IMR-90 (cell line): ENCODE results near the gene RXRB. TPM values are rescaled to one million over a fixed set of nuclear protein-coding genes. Genes with fewer than 3 reads are reported as not detected.

Experiments
- ATAC-seq: fragments of 200-7000 bp; cut with Tn5 transposase; 2 replicates; pipeline ENCODE4 v1.9.1; 2020; ENCODE audit warnings: low read depth, mild to moderate bottlenecking, moderate library complexity
- BruUV-seq: library from RNA; stranded (reverse); fragments of 400-500 nt; replicated peaks from 2 replicates; lab custom pipeline; 2021; lab: Mats Ljungman, UMichigan
- CTCF ChIA-PET: fragments of 300-600 bp; formaldehyde crosslinking; extraction: SDS; loops from one replicate; lab custom pipeline; 2021; ENCODE audit warnings: antibody characterized with exemption; lab: Yijun Ruan, JAX
- POLR2A ChIA-PET: fragments of 300-600 bp; sonication (Branson Sonifier 250); formaldehyde crosslinking; loops from one replicate; lab custom pipeline; 2022; ENCODE audit warnings: antibody characterized with exemption; ENCODE audit not compliant: unreplicated experiment; lab: Charles Lee
- DNase-seq: peaks from one replicate; pipeline ENCODE4 v3.0.0; 2013
- H2AFZ ChIP-seq: replicated peaks from 2 replicates; pipeline ENCODE3; 2013; ENCODE audit warnings: low read length, mild to moderate bottlenecking; ENCODE audit not compliant: poor library complexity
- H2AK5ac ChIP-seq: 2 replicates; pipeline ENCODE4 v1.6.1; 2013; ENCODE audit warnings: low read depth, low read length, inconsistent platforms
- H2AK9ac ChIP-seq: replicated peaks from 2 replicates; pipeline ENCODE3; 2013; ENCODE audit warnings: mild to moderate bottlenecking, low read depth, low read length, moderate library complexity; ENCODE audit not compliant: poor library complexity
- H2BK120ac ChIP-seq: 2 replicates; pipeline ENCODE4 v1.6.1; 2013; ENCODE audit warnings: low read depth, low read length, inconsistent platforms
- H2BK15ac ChIP-seq: 3 replicates; pipeline ENCODE4 v1.6.1; 2013; ENCODE audit warnings: low read depth, low read length, inconsistent platforms
- H2BK20ac ChIP-seq: 2 replicates; pipeline ENCODE4 v1.6.1; 2013; ENCODE audit warnings: low read depth, mild to moderate bottlenecking, inconsistent platforms, low read length, moderate library complexity
- H2BK5ac ChIP-seq: 2 replicates; pipeline ENCODE4 v1.6.1; 2013; ENCODE audit warnings: mild to moderate bottlenecking, low read depth, low read length, inconsistent platforms; ENCODE audit not compliant: poor library complexity, severe bottlenecking
- H3K14ac ChIP-seq: replicated peaks from 2 replicates; pipeline ENCODE4 v1.6.1; 2013; ENCODE audit warnings: low read depth, low read length, inconsistent platforms
- H3K18ac ChIP-seq: 2 replicates; pipeline ENCODE4 v1.6.1; 2013; ENCODE audit warnings: low read depth, low read length, control low read depth
- H3K23ac ChIP-seq: 2 replicates; pipeline ENCODE4 v1.6.1; 2013; ENCODE audit warnings: low read depth, low read length, inconsistent platforms
- H3K27ac ChIP-seq: 2 replicates; pipeline ENCODE4 v1.5.1; 2013; ENCODE audit warnings: mild to moderate bottlenecking, control low read depth, low read length; ENCODE audit not compliant: insufficient read depth
- H3K27me3 ChIP-seq: 2 replicates; pipeline ENCODE4 v1.6.1; 2013; ENCODE audit warnings: low read length; ENCODE audit not compliant: control insufficient read depth, insufficient read depth
- H3K36me3 ChIP-seq: 2 replicates; pipeline ENCODE4 v1.6.1; 2013; ENCODE audit warnings: low read length, mixed read lengths; ENCODE audit not compliant: control insufficient read depth, insufficient read depth
- H3K4ac ChIP-seq: 2 replicates; pipeline ENCODE4 v1.6.1; 2013; ENCODE audit warnings: low read depth, low read length, inconsistent platforms
- H3K4me1 ChIP-seq: 2 replicates; pipeline ENCODE4 v1.6.1; 2013; ENCODE audit warnings: low read length, mixed read lengths; ENCODE audit not compliant: control insufficient read depth, insufficient read depth
- H3K4me2 ChIP-seq: 2 replicates; pipeline ENCODE4 v1.6.1; 2013; ENCODE audit warnings: low read depth, mild to moderate bottlenecking, control low read depth, low read length, moderate library complexity
- H3K4me3 ChIP-seq: 2 replicates; pipeline ENCODE4 v1.5.1; 2013; ENCODE audit warnings: low read depth, mild to moderate bottlenecking, control low read depth, low read length, moderate library complexity; ENCODE audit not compliant: insufficient read depth
- H3K56ac ChIP-seq: 2 replicates; pipeline ENCODE4 v1.6.1; 2013; ENCODE audit warnings: low read length, inconsistent platforms; ENCODE audit not compliant: insufficient read depth; ENCODE audit errors: extremely low read depth
- H3K79me1 ChIP-seq, 2 experiments: 2 replicates each; pipeline ENCODE4 v1.6.1; 2013; ENCODE audit warnings: low read length in 2 of 2, inconsistent platforms in 1 of 2, low read depth in 1 of 2
- H3K9ac ChIP-seq: 2 replicates; pipeline ENCODE4 v1.6.1; 2013; ENCODE audit warnings: low read depth, low read length, control low read depth
- H3K9me1 ChIP-seq: 2 replicates; pipeline ENCODE4 v1.6.1; 2013; ENCODE audit warnings: low read length, inconsistent platforms; ENCODE audit not compliant: insufficient read depth
- H3K9me3 ChIP-seq: 2 replicates; pipeline ENCODE4 v1.6.1; 2013; ENCODE audit warnings: low read length; ENCODE audit not compliant: control insufficient read depth, insufficient read depth
- H4K20me1 ChIP-seq: 2 replicates; pipeline ENCODE4 v1.6.1; 2013; ENCODE audit warnings: low read length, inconsistent platforms; ENCODE audit not compliant: insufficient read depth
- H4K5ac ChIP-seq: 2 replicates; pipeline ENCODE4 v1.6.1; 2013; ENCODE audit warnings: mild to moderate bottlenecking, low read depth, low read length, control low read depth
- H4K8ac ChIP-seq, 2 experiments: 2 replicates each; pipeline ENCODE4 v1.6.1; 2013; ENCODE audit warnings: low read depth in 2 of 2, low read length in 2 of 2, control low read depth in 1 of 2, inconsistent platforms in 1 of 2
- H4K91ac ChIP-seq: 2 replicates; pipeline ENCODE4 v1.6.1; 2013; ENCODE audit warnings: low read depth, low read length, inconsistent platforms; ENCODE audit not compliant: insufficient read depth
- BHLHE40 ChIP-seq: fragments of 150-350 bp; IDR thresholded peaks from 2 replicates; pipeline ENCODE4 v1.6.1; 2016; ENCODE audit warnings: mild to moderate bottlenecking, low read depth, low read length
- CEBPB ChIP-seq: IDR thresholded peaks from 2 replicates; pipeline ENCODE4 v1.6.1; 2012; ENCODE audit warnings: low read depth, low read length, improper control_type of control experiment
- CHD1 ChIP-seq: IDR thresholded peaks from 2 replicates; pipeline ENCODE4 v1.6.1; 2012; ENCODE audit warnings: low read depth, low read length, improper control_type of control experiment
- MAFK ChIP-seq: IDR thresholded peaks from 2 replicates; pipeline ENCODE4 v1.6.1; 2012; ENCODE audit warnings: low read depth, low read length, improper control_type of control experiment
- MAZ ChIP-seq: IDR thresholded peaks from 2 replicates; pipeline ENCODE4 v1.6.1; 2012; ENCODE audit warnings: low read depth, mild to moderate bottlenecking, low read length, improper control_type of control experiment, moderate library complexity, borderline replicate concordance
- MXI1 ChIP-seq: IDR thresholded peaks from 2 replicates; pipeline ENCODE4 v1.6.1; 2012; ENCODE audit warnings: low read depth, mild to moderate bottlenecking, low read length, moderate library complexity, borderline replicate concordance
- NFE2L2 ChIP-seq: fragments of 150-350 bp; IDR thresholded peaks from 2 replicates; pipeline ENCODE4 v1.6.1; 2016; ENCODE audit warnings: low read depth, mild to moderate bottlenecking, low read length
- POLR2A ChIP-seq: IDR thresholded peaks from 2 replicates; pipeline ENCODE4 v1.6.1; 2012; ENCODE audit warnings: mild to moderate bottlenecking, low read depth, low read length
- RFX5 ChIP-seq: IDR thresholded peaks from 2 replicates; pipeline ENCODE4 v1.8.0; 2012; ENCODE audit warnings: low read depth, mild to moderate bottlenecking, low read length, moderate library complexity
- SMC3 ChIP-seq: fragments of 150-350 bp; IDR thresholded peaks from 2 replicates; pipeline ENCODE4 v1.6.1; 2016; ENCODE audit warnings: low read depth, mild to moderate bottlenecking, antibody characterized with exemption, low read length, moderate library complexity
- WGBS, 2 experiments: methylation state at CpG; one replicate each; pipeline versions ENCODE4 v1.1.5 to v1.1.7; 2013; ENCODE audit warnings: missing lambda C conversion rate in 2 of 2; ENCODE audit not compliant: insufficient read length in 1 of 2; ENCODE audit errors: extremely low coverage in 2 of 2; 5-methylcytosine and 5-hydroxymethylcytosine counted together
- dilution Hi-C: fragments of 300-500 bp; cut with HindIII; formaldehyde crosslinking; loops from one replicate; pipeline ENCODE4 v1.14.3; 2018; ENCODE audit warnings: low sequenced_read_pairs; ENCODE audit not compliant: unreplicated experiment
- in situ Hi-C: fragments of 300-500 bp; cut with MboI; formaldehyde crosslinking; loops from 3 replicates; pipeline ENCODE4 v1.14.3; 2019; ENCODE audit warnings: low sequenced_read_pairs, inconsistent platforms, mixed read lengths
- intact Hi-C: fragments of 100-400 bp; cut with micrococcal nuclease; formaldehyde crosslinking; loops from 2 replicates; pipeline ENCODE4 v1.10.0; 2022
- polyA plus RNA-seq, 3 experiments: library from polyadenylated mRNA; depleted of rRNA; stranded (reverse); fragments of >200 nt; gene quantifications; 2 replicates each; pipeline ENCODE4 v1.2.3, GENCODE V29; 2012; ENCODE audit warnings: low replicate concordance in 1 of 3
- total RNA-seq: library from RNA; depleted of rRNA; stranded (reverse); fragments of >200 nt; gene quantifications from 2 replicates; pipeline ENCODE4 v1.2.3, GENCODE V29; 2012
- TF ChIP-seq, protein P1 (sequence below): conservative IDR thresholded peaks from 2 replicates; pipeline ENCODE4 v1.5.1; 2012; ENCODE audit warnings: mild to moderate bottlenecking, low read depth, low read length, improper control_type of control experiment
- TF ChIP-seq, protein P2 (sequence below): fragments of 150-350 bp; IDR thresholded peaks from 2 replicates; pipeline ENCODE4 v1.6.1; 2017; ENCODE audit warnings: mild to moderate bottlenecking, antibody characterized with exemption, low read length, low read depth
- TF ChIP-seq, protein P3 (sequence below): fragments of 150-350 bp; IDR thresholded peaks from 2 replicates; pipeline ENCODE4 v1.6.1; 2016; ENCODE audit warnings: low read depth, mild to moderate bottlenecking, low read length, moderate library complexity, borderline replicate concordance

The RXRB gene
- total and polyA plus RNA-seq, 2 of the 4 experiments (the other 2 are of a cell fraction), result 18.6 to 53.7 TPM

DNA sequence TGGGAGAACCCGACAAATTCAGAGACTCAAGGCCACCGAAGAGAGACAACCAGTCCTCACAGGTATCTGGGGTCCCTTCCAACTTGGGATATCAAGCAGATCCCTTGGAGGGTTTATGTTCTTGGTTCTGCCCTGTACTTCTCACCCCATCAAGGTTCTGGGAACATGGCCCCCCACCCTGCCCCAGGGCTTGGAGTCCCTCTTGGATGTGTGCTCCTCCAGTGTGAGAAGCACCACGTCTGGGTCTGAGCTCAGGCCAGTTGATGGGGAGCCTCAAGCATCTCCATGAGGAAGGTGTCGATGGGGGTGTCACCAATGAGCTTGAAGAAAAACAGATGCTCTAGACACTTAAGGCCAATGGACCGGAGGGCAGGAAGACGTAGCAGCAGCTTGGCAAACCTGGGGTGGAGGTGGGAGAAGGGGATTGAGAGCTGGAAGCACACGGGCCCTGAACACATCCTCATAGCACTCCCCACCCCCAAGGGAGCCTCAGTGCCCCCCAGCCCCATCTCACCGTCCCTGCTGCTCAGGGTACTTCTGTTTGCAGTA, 6.0 kb downstream of the RXRB start:
- dilution Hi-C loops, result no loop called here
- no peak overlapping the region for H2BK15ac ChIP-seq
- peaks cover 30% of the 10 kb centered on the region for H3K27me3 ChIP-seq
- in situ Hi-C loops, result no loop called here
- TF ChIP-seq MXI1, result no peak
- TF ChIP-seq, protein P1, sequence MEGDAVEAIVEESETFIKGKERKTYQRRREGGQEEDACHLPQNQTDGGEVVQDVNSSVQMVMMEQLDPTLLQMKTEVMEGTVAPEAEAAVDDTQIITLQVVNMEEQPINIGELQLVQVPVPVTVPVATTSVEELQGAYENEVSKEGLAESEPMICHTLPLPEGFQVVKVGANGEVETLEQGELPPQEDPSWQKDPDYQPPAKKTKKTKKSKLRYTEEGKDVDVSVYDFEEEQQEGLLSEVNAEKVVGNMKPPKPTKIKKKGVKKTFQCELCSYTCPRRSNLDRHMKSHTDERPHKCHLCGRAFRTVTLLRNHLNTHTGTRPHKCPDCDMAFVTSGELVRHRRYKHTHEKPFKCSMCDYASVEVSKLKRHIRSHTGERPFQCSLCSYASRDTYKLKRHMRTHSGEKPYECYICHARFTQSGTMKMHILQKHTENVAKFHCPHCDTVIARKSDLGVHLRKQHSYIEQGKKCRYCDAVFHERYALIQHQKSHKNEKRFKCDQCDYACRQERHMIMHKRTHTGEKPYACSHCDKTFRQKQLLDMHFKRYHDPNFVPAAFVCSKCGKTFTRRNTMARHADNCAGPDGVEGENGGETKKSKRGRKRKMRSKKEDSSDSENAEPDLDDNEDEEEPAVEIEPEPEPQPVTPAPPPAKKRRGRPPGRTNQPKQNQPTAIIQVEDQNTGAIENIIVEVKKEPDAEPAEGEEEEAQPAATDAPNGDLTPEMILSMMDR, result no peak
- no peak for TF ChIP-seq NFE2L2
- TF ChIP-seq POLR2A, result no peak
- TF ChIP-seq RFX5, result no peak
- TF ChIP-seq, protein P2, sequence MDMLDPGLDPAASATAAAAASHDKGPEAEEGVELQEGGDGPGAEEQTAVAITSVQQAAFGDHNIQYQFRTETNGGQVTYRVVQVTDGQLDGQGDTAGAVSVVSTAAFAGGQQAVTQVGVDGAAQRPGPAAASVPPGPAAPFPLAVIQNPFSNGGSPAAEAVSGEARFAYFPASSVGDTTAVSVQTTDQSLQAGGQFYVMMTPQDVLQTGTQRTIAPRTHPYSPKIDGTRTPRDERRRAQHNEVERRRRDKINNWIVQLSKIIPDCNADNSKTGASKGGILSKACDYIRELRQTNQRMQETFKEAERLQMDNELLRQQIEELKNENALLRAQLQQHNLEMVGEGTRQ, result no peak
- no peak for TF ChIP-seq BHLHE40
- no peak for TF ChIP-seq CEBPB
- TF ChIP-seq, protein P3, sequence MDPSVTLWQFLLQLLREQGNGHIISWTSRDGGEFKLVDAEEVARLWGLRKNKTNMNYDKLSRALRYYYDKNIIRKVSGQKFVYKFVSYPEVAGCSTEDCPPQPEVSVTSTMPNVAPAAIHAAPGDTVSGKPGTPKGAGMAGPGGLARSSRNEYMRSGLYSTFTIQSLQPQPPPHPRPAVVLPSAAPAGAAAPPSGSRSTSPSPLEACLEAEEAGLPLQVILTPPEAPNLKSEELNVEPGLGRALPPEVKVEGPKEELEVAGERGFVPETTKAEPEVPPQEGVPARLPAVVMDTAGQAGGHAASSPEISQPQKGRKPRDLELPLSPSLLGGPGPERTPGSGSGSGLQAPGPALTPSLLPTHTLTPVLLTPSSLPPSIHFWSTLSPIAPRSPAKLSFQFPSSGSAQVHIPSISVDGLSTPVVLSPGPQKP, result no peak
- TF ChIP-seq CHD1, result no peak
- TF ChIP-seq MAZ, result no peak
- no peak for TF ChIP-seq MAFK
- no peak for TF ChIP-seq SMC3
- no peak overlapping the region for H2BK5ac ChIP-seq
- H2AK5ac ChIP-seq, result no peak overlapping the region
- no peak overlapping the region for H3K14ac ChIP-seq
- WGBS, 2 experiments, result no CpG with 5 or more reads among the region's 8 CpGs
- no TSS peak for BruUV-seq
- no peak for ATAC-seq
- H3K9ac ChIP-seq, result no peak overlapping the region
- no peak overlapping the region for H2BK20ac ChIP-seq
- peaks cover 8 to 43% of the 10 kb centered on the region in 2 experiments; a peak in 3 of 4 replicates for H3K79me1 ChIP-seq
- no peak overlapping the region for H3K4me3 ChIP-seq
- H3K9me3 ChIP-seq, result no peaks in the 10 kb centered on the region
- H3K4me1 ChIP-seq, result peaks cover 4% of the 10 kb centered on the region; the same call in 1 of the 2 replicates
- H3K4me2 ChIP-seq, result no peak overlapping the region
- ChIA-PET CTCF (no interaction called here), POLR2A (no interaction called here)
- no peak overlapping the region for H3K23ac ChIP-seq
- H4K8ac ChIP-seq, result no peak overlapping the region
- no peak overlapping the region for H4K91ac ChIP-seq
- intact Hi-C loops, result no loop called here
- peaks cover 4% of the 10 kb centered on the region for H3K9me1 ChIP-seq
- peaks cover 30% of the 10 kb centered on the region for H3K36me3 ChIP-seq
- no peak overlapping the region for H3K27ac ChIP-seq
- DNase-seq, result no peak
- H4K20me1 ChIP-seq, result peaks cover 31% of the 10 kb centered on the region; the same call in 1 of the 2 replicates
- no peak overlapping the region for H2BK120ac ChIP-seq
- H4K5ac ChIP-seq, result no peak overlapping the region
- H3K4ac ChIP-seq, result no peak overlapping the region
- no peak overlapping the region for H3K56ac ChIP-seq
- H2AFZ ChIP-seq, result no peak overlapping the region
- H2AK9ac ChIP-seq, result no peak overlapping the region
- H3K18ac ChIP-seq, result no peak overlapping the region
